Measurements from ENCODE around the gene TNFRSF6B. TPM values are rescaled to one million over a fixed set of nuclear protein-coding genes. Genes with fewer than 3 reads are reported as not detected.
A peak's percentile ranks its signal among the peaks of the same experiment; 100 is the strongest.

TNFRSF6B gene
- total RNA-seq, 4 donors from 2014 or later, result 10.5 to 91.9 (median 12.3) TPM

DNA sequence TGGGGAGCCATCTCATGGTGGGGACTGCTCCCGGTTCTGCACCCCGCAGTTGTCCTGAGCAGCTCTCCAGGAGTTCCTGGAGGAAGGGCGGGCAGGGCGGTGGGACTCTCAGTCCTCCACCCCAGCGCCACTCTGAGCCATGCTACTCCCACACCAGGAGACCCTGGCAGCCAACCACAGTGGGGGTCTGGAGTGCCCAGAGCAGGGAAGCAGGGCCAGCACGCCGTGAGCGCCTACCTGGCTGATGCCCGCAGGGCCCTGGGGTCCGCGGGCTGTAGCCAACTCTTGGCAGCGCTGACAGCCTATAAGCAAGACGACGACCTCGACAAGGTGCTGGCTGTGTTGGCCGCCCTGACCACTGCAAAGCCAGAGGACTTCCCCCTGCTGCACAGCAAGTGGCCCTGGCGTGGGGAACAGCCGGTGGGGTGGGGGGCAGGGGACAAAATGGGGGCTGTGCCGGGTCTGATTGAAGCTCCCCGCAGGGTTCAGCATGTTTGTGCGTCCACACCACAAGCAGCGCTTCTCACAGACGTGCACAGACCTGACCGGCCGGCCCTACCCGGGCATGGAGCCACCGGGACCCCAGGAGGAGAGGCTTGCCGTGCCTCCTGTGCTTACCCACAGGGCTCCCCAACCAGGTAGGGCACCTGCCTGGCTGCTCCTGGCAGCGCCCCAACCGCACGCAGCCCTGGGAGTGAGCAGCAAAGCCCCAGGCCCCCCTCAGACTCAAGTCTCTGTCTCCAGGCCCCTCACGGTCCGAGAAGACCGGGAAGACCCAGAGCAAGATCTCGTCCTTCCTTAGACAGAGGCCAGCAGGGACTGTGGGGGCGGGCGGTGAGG lies 1.6 kb upstream of the TNFRSF6B start:
- no peak for ATAC-seq (ENCODE audit: low FRiP score)
- no peak for DNase-seq (ENCODE audit: low spot score)
- TF ChIP-seq, protein P1, sequence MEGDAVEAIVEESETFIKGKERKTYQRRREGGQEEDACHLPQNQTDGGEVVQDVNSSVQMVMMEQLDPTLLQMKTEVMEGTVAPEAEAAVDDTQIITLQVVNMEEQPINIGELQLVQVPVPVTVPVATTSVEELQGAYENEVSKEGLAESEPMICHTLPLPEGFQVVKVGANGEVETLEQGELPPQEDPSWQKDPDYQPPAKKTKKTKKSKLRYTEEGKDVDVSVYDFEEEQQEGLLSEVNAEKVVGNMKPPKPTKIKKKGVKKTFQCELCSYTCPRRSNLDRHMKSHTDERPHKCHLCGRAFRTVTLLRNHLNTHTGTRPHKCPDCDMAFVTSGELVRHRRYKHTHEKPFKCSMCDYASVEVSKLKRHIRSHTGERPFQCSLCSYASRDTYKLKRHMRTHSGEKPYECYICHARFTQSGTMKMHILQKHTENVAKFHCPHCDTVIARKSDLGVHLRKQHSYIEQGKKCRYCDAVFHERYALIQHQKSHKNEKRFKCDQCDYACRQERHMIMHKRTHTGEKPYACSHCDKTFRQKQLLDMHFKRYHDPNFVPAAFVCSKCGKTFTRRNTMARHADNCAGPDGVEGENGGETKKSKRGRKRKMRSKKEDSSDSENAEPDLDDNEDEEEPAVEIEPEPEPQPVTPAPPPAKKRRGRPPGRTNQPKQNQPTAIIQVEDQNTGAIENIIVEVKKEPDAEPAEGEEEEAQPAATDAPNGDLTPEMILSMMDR (IDR thresholded peaks at IDR 0.05), result no peak

DNA sequence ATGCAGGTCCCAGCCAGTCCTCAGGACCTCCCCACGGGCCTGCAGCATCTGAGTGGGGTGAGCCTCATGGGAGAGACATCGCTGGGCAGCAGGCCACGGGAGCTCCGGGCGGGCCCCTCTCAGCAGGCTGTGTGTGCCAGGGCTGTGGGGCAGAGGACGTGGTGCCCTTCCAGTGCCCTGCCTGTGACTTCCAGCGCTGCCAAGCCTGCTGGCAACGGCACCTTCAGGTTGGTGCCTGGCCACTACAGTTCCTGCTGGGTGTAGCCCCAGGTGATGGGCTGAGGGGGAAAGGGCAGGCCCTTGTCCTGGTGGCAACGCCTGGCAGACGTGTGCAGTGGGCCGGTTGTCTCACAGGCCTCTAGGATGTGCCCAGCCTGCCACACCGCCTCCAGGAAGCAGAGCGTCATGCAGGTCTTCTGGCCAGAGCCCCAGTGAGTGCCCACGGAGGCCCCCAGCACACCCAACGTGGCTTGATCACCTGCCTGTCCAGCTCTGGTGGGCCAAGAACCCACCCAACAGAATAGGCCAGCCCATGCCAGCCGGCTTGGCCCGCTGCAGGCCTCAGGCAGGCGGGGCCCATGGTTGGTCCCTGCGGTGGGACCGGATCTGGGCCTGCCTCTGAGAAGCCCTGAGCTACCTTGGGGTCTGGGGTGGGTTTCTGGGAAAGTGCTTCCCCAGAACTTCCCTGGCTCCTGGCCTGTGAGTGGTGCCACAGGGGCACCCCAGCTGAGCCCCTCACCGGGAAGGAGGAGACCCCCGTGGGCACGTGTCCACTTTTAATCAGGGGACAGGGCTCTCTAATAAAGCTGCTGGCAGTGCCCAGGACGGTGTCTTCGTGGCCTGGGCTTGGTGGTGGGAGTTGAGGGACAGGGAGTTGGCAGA lies 787 bp upstream of the TNFRSF6B start:
- DNase-seq (ENCODE audit: low spot score) (no peak), ATAC-seq (ENCODE audit: low FRiP score) (no peak)
- TF ChIP-seq, protein P1 (IDR thresholded peaks at IDR 0.05), result no peak

DNA sequence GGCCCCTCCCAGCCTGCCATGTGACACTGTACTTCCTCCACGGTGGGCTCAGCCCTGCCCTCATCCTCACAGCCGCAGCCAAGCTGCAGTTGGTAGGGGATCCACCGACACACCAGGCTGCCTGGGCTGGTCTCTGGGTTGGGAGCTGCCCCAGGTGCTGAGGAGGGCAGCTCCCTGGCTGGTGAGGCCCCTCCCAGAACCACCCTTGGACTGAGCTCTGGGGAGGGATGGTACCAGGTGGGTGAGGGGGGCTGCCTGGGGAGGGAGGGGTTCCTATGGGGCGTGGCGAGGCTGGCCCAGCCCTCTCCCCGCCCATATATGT lies 185 bp upstream of the TNFRSF6B start:
- DNase-seq (ENCODE audit: low spot score) (no peak), ATAC-seq (ENCODE audit: low FRiP score) (peak; percentile 30)
- TF ChIP-seq, protein P1 (IDR thresholded peaks at IDR 0.05), result no peak

DNA sequence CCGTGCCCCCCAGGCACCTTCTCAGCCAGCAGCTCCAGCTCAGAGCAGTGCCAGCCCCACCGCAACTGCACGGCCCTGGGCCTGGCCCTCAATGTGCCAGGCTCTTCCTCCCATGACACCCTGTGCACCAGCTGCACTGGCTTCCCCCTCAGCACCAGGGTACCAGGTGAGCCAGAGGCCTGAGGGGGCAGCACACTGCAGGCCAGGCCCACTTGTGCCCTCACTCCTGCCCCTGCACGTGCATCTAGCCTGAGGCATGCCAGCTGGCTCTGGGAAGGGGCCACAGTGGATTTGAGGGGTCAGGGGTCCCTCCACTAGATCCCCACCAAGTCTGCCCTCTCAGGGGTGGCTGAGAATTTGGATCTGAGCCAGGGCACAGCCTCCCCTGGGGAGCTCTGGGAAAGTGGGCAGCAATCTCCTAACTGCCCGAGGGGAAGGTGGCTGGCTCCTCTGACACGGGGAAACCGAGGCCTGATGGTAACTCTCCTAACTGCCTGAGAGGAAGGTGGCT lies 960 bp downstream of the TNFRSF6B start:
- DNase-seq (ENCODE audit: low spot score), result no peak
- TF ChIP-seq, protein P1 (IDR thresholded peaks at IDR 0.05), result no peak
- no peak for ATAC-seq (ENCODE audit: low FRiP score)

DNA sequence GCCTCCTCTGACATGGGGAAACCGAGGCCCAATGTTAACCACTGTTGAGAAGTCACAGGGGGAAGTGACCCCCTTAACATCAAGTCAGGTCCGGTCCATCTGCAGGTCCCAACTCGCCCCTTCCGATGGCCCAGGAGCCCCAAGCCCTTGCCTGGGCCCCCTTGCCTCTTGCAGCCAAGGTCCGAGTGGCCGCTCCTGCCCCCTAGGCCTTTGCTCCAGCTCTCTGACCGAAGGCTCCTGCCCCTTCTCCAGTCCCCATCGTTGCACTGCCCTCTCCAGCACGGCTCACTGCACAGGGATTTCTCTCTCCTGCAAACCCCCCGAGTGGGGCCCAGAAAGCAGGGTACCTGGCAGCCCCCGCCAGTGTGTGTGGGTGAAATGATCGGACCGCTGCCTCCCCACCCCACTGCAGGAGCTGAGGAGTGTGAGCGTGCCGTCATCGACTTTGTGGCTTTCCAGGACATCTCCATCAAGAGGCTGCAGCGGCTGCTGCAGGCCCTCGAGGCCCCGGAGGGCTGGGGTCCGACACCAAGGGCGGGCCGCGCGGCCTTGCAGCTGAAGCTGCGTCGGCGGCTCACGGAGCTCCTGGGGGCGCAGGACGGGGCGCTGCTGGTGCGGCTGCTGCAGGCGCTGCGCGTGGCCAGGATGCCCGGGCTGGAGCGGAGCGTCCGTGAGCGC lies 1.6 kb downstream of the TNFRSF6B start:
- TF ChIP-seq, protein P1 (IDR thresholded peaks at IDR 0.05), result no peak
- no peak for DNase-seq (ENCODE audit: low spot score)

DNA sequence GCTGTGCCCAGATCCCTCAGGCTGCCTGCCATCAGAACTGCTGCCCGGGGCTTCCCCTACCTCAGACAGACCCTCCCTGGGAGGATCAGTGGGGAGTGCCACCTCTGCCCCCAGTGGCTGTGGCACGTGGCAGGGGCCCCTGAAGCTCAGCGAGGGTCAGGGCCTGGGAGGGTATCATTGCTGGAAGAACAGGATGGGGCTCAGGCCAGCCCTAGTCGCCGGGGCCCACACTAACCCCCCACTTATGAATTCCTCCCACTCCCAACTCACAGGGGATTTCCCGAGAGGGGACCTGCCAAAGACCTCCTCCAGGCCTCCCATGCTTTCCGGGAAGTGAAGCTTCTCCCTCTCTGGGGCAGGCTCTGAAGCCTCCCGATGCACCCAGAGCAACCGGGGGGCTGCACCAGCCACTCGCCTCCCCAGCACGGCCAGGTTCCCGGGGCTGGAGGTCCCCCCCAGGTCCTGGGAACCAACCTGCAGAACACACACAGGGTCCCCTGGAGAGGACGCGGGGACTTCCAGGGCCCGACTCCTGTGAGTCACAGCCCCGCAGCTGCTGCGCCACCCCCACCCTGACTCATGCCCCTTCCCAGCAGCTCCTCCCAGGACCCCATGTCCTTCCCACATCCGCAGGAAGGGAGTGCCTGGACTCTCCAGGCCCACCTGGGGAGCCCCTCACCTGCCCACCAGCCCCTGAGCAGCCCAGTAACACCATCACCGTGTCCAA lies 2.5 kb downstream of the TNFRSF6B start:
- ATAC-seq (ENCODE audit: low FRiP score) (peak; percentile 73), DNase-seq (ENCODE audit: low spot score) (no peak)
- TF ChIP-seq, protein P1 (IDR thresholded peaks at IDR 0.05), result no peak

More for the DNA sequence above, 1.6 kb downstream of the TNFRSF6B start:
- no peak for ATAC-seq (ENCODE audit: low FRiP score)

Data from omental fat pad (tissue), 4 donors.